GM12875 (cell line): Measurements from ENCODE around the gene NKRF.

Source experiments
- H3K4me3 ChIP-seq: one replicate; pipeline ENCODE4 v1.5.1; 2011; ENCODE audit warnings: low read depth, low read length, control low read depth
- CTCF ChIP-seq: IDR thresholded peaks from 2 replicates; pipeline ENCODE4 v1.5.1; 2011; ENCODE audit warnings: low read depth, mild to moderate bottlenecking, control low read depth, inconsistent platforms, low read length, moderate library complexity, borderline replicate concordance; ENCODE audit not compliant: insufficient read depth

The NKRF gene

GRCh38 chrX:119589810-119590209 lies 16.4 kb downstream of the NKRF start:
- no peak for TF ChIP-seq CTCF

GRCh38 chrX:119583431-119584059 lies 22.7 kb downstream of the NKRF start:
- no peak overlapping the region for H3K4me3 ChIP-seq
- no peak for TF ChIP-seq CTCF

More at GRCh38 chrX:119589810-119590209, 16.4 kb downstream of the NKRF start:
- no peak overlapping the region for H3K4me3 ChIP-seq

- no peak overlapping the region for H3K4me3 ChIP-seq
- no peak for TF ChIP-seq CTCF
Measured at GRCh38 chrX:119579414-119579813, 26.8 kb downstream of the NKRF start.

GRCh38 chrX:119574394-119575266 lies 31.6 kb downstream of the NKRF start, which contains the start of gene UBE2A:
Gene UBE2A, plus strand, starts transcription at chrX:119574563. Its CDS starts 149 bp downstream, at chrX:119574712.
- TF ChIP-seq CTCF: no peak
- H3K4me3 ChIP-seq: peak within 1 kb of the TSS; percentile 77

- TF ChIP-seq CTCF: no peak
- peak overlapping the region; percentile 47 for H3K4me3 ChIP-seq
Measured at GRCh38 chrX:119573840-119574393, 32.3 kb downstream of the NKRF start.

- no peak for TF ChIP-seq CTCF
- H3K4me3 ChIP-seq: no peak overlapping the region
Measured at GRCh38 chrX:119573222-119573621, 33.0 kb downstream of the NKRF start.
